Pancreas (tissue), 10 donors: ENCODE results near the gene PRAMEF17. TPM values are rescaled to one million over a fixed set of nuclear protein-coding genes. Genes with fewer than 3 reads are reported as not detected.
"Not testable (repeated sequence)": the region's sequence is repeated elsewhere in the genome, so short reads cannot be mapped to it uniquely, and the experiment has no call there.

Source experiments
- ATAC-seq, 4 donors: fragments of 200-7000 bp; cut with Tn5 transposase; one replicate each; pipeline versions ENCODE4 v1.8.0 to v1.9.1; 2020; ENCODE audit warnings: mild to moderate bottlenecking in 4 of 4, moderate library complexity in 4 of 4
- DNase-seq, 6 donors: peaks; one replicate each; pipeline ENCODE4 v3.0.0-alpha.2; 2020
- FAIRE-seq: peaks from 2 replicates; lab custom pipeline; 2012; peaks lifted over from hg19 to GRCh38; lab: Jason Lieb, UNC
- H3K27ac ChIP-seq, 4 donors: fragments of 200-600 bp; sonication (generic); 1 replicate in 3 of 4; 2 replicates in 1 of 4; pipeline versions ENCODE4 v1.5.0 to v1.8.0; 2020
- H3K27me3 ChIP-seq, 4 donors: fragments of 200-600 bp; one replicate each; pipeline ENCODE4 v1.8.0; 2021
- H3K36me3 ChIP-seq, 3 donors: fragments of 200-600 bp; sonication (generic) in 1 of 3; one replicate each; pipeline versions ENCODE4 v1.5.0 to v1.8.0; 2020 to 2021
- H3K4me1 ChIP-seq, 3 donors: fragments of 200-600 bp; one replicate each; pipeline ENCODE4 v1.8.0; 2021
- H3K4me3 ChIP-seq, 4 donors: fragments of 200-600 bp; sonication (generic) in 2 of 4; one replicate each; pipeline versions ENCODE4 v1.5.0 to v1.8.0; 2020 to 2021
- H3K9me3 ChIP-seq, 4 donors: fragments of 200-600 bp; one replicate each; pipeline ENCODE4 v1.8.0; 2021
- WGBS, 2 donors: extraction: QIAGEN DNeasy Blood & Tissue Kit; methylation state at CpG; one replicate each; pipeline ENCODE4 v1.1.7; 2013; 5-methylcytosine and 5-hydroxymethylcytosine counted together
- intact Hi-C, 3 donors: fragments of 100-400 bp; cut with DNase I; formaldehyde crosslinking; loops; one replicate each; pipeline versions ENCODE4 v1.11.1 to v1.14.2; 2022
- polyA plus RNA-seq, 2 donors: library from polyadenylated mRNA; stranded (reverse); fragments of 200-250 nt; gene quantifications; one replicate each; pipeline ENCODE4 v1.2.3, GENCODE V29; 2013
- total RNA-seq, 6 donors: library from RNA; stranded (reverse); fragmentation: NEBNext Ultra II Directional in 4 of 6; extraction: Animal tissue kit (Norgen Biotek cat#: 25700) in 4 of 6; gene quantifications; one replicate each; pipeline versions ENCODE4 v1.2.1 to v1.2.4, GENCODE V29; 2021 to 2023
- TF ChIP-seq, protein P1 (sequence below), 4 donors: fragments of 200-600 bp; sonication (generic) in 3 of 4; IDR thresholded peaks; one replicate each; pipeline versions ENCODE4 v1.5.0 to v1.8.0; 2021; ENCODE audit warnings: antibody characterized with exemption in 4 of 4
- donor health status: healthy with polysubstance abuse.
- donor health status: DM: no; HTN: no; CAD: no; lungs with moderate emphysema.
- donor health status: DM: no; HTN: no; CAD: no.
- donor health status: control.
- donor health status: control.
- donor health status: Bipolar disorder and iron deficiency.
- donor health status: DM: yes; HTN: yes; CAD: no.
- donor health status: DM: no; HTN: no; CAD: no.
- donor health status: DM: no; HTN: no; CAD: no.
- donor health status: DM: yes; HTN: yes; CAD: no.

The PRAMEF17 gene
- total and polyA plus RNA-seq, 8 donors = not detected

DNA sequence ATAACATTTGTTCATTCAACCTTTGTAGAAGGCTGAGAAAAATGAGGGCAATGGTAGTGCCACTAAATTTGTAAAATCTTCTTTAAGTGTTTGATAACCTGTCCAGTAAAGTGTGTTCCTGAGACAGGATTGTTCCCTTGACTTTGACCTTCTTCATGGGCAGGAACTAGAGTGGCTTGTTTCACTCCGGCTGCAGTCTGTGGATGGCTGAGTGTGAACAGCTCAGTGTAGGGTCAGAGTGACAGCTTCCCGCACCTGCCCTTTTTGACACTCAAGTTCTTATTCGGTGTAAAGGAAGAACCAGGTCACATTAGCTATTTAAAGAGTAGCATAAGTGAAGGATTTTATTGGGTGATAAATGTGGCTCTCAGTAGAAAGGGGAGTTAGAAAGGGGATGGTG, 9.1 kb upstream of the PRAMEF17 start:
- 67 to 71% methylated on average over 3 of the region's 3 CpGs for WGBS, 2 donors
- H3K9me3 ChIP-seq, H3K36me3 ChIP-seq, intact Hi-C loops, H3K27me3 ChIP-seq, FAIRE-seq, DNase-seq, ATAC-seq, H3K4me1 ChIP-seq, H3K4me3 ChIP-seq, H3K27ac ChIP-seq: not testable (repeated sequence)

GRCh38 chr1:13393004-13393403, 3.6 kb downstream of the PRAMEF17 start:
- FAIRE-seq, H3K4me3 ChIP-seq, H3K27me3 ChIP-seq, DNase-seq, ATAC-seq, H3K27ac ChIP-seq, H3K9me3 ChIP-seq, H3K36me3 ChIP-seq, H3K4me1 ChIP-seq, intact Hi-C loops: not testable (repeated sequence)
- WGBS, 2 donors = 53 to 73% methylated on average over 7 of the region's 7 CpGs

DNA sequence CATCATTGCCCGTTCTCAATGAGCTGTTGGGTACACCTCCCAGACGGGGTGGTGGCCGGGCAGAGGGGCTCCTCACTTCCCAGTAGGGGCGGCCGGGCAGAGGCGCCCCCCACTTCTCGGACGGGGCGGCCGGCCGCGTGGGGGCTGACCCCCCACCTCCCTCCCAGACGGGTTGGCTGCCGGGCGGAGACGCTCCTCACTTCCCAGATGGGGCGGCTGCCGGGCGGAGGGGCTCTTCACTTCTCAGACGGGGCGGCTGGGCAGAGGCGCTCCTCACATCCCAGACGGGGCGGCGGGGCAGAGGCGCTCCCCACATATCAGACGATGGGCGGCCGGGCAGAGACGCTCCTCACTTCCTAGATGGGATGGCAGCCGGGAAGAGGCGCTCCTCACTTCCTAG, 5.3 kb downstream of the PRAMEF17 start:
- ATAC-seq, DNase-seq, intact Hi-C loops, H3K27me3 ChIP-seq, H3K4me1 ChIP-seq, H3K36me3 ChIP-seq, H3K9me3 ChIP-seq, FAIRE-seq, H3K4me3 ChIP-seq, H3K27ac ChIP-seq: not testable (repeated sequence)
- WGBS, 2 donors = 90 to 91% methylated on average over 32 of the region's 32 CpGs

DNA sequence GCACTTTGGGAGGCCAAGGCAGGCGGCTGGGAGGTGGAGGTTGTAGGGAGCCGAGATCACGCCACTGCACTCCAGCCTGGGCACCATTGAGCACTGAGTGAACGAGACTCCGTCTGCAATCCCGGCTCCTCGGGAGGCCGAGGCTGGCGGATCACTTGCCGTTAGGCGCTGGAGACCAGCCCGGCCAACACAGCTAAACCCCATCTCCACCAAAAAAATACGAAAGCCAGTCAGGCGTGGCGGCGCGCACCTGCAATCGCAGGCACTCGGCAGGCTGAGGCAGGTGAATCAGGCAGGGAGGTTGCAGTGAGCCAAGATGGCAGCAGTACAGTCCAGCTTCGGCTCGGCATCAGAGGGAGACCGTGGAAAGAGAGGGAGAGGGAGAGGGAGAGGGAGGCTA, 5.9 kb downstream of the PRAMEF17 start:
- H3K27me3 ChIP-seq, DNase-seq, H3K9me3 ChIP-seq, intact Hi-C loops, FAIRE-seq, ATAC-seq, H3K4me1 ChIP-seq, H3K4me3 ChIP-seq, H3K27ac ChIP-seq, H3K36me3 ChIP-seq: not testable (repeated sequence)
- WGBS, 2 donors = 90 to 95% methylated on average over 17 to 22 of the region's 22 CpGs

DNA sequence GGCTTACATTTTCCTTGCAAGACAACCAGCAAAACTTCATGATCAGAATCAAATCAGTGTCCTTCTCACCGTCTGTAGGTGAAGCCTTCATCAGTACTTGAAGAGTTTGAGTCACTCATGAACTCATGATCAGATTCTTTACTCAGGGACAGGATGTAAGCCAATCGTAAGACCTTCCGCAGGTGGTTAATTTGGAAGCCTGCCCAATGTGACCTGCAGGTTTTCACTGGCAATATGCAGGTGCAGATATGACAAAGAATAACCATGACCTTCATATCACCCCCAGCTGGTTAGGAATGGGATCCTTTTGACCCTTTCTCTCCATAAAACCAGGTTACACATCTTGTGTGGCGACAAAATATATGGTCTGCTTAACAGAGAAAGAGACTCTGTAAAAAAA, 18.4 kb downstream of the PRAMEF17 start:
- no peaks in the 10 kb centered on the region for H3K27me3 ChIP-seq
- H3K36me3 ChIP-seq = no peaks in the 10 kb centered on the region
- no peak overlapping the region for H3K4me3 ChIP-seq
- FAIRE-seq (no peak), DNase-seq (no peak), ATAC-seq (no peak)
- no peaks in the 10 kb centered on the region for H3K9me3 ChIP-seq
- H3K4me1 ChIP-seq = no peaks in the 10 kb centered on the region
- 55 to 62% methylated on average over 4 of the region's 4 CpGs for WGBS, 2 donors
- no peak overlapping the region for H3K27ac ChIP-seq
- TF ChIP-seq, protein P1, sequence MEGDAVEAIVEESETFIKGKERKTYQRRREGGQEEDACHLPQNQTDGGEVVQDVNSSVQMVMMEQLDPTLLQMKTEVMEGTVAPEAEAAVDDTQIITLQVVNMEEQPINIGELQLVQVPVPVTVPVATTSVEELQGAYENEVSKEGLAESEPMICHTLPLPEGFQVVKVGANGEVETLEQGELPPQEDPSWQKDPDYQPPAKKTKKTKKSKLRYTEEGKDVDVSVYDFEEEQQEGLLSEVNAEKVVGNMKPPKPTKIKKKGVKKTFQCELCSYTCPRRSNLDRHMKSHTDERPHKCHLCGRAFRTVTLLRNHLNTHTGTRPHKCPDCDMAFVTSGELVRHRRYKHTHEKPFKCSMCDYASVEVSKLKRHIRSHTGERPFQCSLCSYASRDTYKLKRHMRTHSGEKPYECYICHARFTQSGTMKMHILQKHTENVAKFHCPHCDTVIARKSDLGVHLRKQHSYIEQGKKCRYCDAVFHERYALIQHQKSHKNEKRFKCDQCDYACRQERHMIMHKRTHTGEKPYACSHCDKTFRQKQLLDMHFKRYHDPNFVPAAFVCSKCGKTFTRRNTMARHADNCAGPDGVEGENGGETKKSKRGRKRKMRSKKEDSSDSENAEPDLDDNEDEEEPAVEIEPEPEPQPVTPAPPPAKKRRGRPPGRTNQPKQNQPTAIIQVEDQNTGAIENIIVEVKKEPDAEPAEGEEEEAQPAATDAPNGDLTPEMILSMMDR (IDR thresholded peaks at IDR 0.05) = no peak
- intact Hi-C loops = no loop called here

DNA sequence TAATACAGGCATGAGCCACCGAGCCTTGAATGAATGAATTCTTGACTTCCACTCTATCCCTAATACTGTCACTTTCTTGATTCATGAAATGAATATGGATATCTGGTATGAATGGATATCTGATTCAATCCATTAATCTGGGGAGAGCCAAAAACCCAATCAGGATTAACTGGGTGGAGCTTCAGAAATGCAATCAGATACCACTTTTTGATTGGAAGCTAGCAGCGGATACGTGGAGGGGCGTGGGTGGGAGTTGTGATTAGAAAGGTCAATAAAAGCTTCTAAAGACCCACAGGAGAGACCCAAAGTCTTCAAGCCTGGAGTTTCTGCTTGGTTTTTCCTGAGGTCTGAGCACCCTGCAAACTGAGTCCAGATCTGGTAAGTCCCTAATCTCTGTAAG, 20.7 kb downstream of the PRAMEF17 start, which contains the start of gene PRAMEF20:
TSS of gene PRAMEF20 (plus strand) at position 301 of the 400 bp plus-strand sequence. CDS start 5,905 bp downstream, outside the sequence.
- H3K27me3 ChIP-seq, ATAC-seq, intact Hi-C loops, H3K4me1 ChIP-seq, H3K9me3 ChIP-seq, H3K36me3 ChIP-seq, DNase-seq, FAIRE-seq, H3K4me3 ChIP-seq, H3K27ac ChIP-seq: not testable (repeated sequence)
- WGBS, 2 donors = 39 to 60% methylated on average over 4 of the region's 4 CpGs

DNA sequence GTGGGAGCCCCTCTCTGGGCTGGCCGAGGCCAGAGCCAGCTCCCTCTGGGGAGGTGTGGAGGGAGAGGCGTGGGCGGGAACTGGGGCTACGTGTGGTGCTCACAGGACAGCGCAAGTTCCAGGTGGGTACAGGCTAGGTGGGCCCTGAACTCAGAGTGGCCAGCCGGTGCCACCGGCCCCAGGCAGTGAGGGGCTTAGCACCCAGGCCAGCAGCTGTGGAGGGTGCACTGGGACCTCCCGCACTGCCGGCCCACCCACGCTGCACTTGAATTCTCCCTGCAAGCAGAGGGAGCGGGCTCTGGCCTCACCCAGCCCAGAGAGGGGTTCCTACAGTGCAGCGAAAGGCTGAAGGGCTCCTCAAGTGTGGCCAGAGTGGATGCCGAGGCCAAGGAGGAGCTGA, 41.1 kb downstream of the PRAMEF17 start:
- Histone ChIP-seq H3K4me1 (no peaks in the 10 kb centered on the region), H3K36me3 (no peaks in the 10 kb centered on the region), H3K4me3 (no peak overlapping the region), H3K27ac (no peak overlapping the region), H3K9me3 (no peaks in the 10 kb centered on the region), H3K27me3 (no peaks in the 10 kb centered on the region)
- ATAC-seq = no peak
- DNase-seq = peak in 1 of 6 donors; percentile 30
- no peak for FAIRE-seq
- TF ChIP-seq, protein P1 (IDR thresholded peaks at IDR 0.05) = no peak
- intact Hi-C loops = no loop called here
- WGBS, 2 donors = 82 to 86% methylated on average over 13 of the region's 13 CpGs
